Endothelial cell of umbilical vein (primary cell): ENCODE results near the gene DOCK4.

Experiments used
- EZH2 ChIP-seq: IDR thresholded peaks from 2 replicates; pipeline ENCODE4 v1.6.1; 2012; ENCODE audit warnings: borderline replicate concordance, low read depth, mild to moderate bottlenecking, moderate library complexity, low read length, inconsistent platforms; ENCODE audit not compliant: severe bottlenecking
- GATA2 ChIP-seq: IDR thresholded peaks from 2 replicates; pipeline ENCODE4 v1.7.0; 2011; ENCODE audit warnings: low read depth, mild to moderate bottlenecking, moderate library complexity, mixed read lengths, low read length; ENCODE audit not compliant: insufficient read length, insufficient read depth
- JUN ChIP-seq: IDR thresholded peaks from 2 replicates; pipeline ENCODE4 v1.6.1; 2011; ENCODE audit warnings: borderline replicate concordance, low read depth; ENCODE audit not compliant: insufficient read length, insufficient read depth
- MYC ChIP-seq: IDR thresholded peaks from one replicate; pipeline ENCODE4 v1.6.1; 2011; ENCODE audit warnings: mild to moderate bottlenecking, low read depth, low read length
- POLR2A ChIP-seq: IDR thresholded peaks from 2 replicates; pipeline ENCODE4 v1.6.1; 2012; ENCODE audit warnings: low read depth, mild to moderate bottlenecking, control low read depth, low read length
- POLR2AphosphoS5 ChIP-seq: IDR thresholded peaks from 2 replicates; pipeline ENCODE4 v1.6.1; 2012; ENCODE audit warnings: low read depth, mild to moderate bottlenecking, control low read depth, low read length, moderate library complexity; ENCODE audit not compliant: insufficient read depth
- TF ChIP-seq, protein P1 (sequence below), 2 donors: IDR thresholded peaks; 1 replicate in 1 of 2; 2 replicates in 1 of 2; pipeline ENCODE4 v1.5.1; 2011; ENCODE audit warnings: low read length in 2 of 2, mild to moderate bottlenecking in 2 of 2, moderate library complexity in 2 of 2, control low read depth in 1 of 2, inconsistent platforms in 1 of 2, low read depth in 1 of 2; ENCODE audit not compliant: insufficient read depth in 1 of 2; ENCODE audit errors: extremely low read depth in 1 of 2
- TF ChIP-seq, protein P2 (sequence below): IDR thresholded peaks from 2 replicates; pipeline ENCODE4 v1.6.1; 2011; ENCODE audit not compliant: insufficient read depth, insufficient read length

DNA sequence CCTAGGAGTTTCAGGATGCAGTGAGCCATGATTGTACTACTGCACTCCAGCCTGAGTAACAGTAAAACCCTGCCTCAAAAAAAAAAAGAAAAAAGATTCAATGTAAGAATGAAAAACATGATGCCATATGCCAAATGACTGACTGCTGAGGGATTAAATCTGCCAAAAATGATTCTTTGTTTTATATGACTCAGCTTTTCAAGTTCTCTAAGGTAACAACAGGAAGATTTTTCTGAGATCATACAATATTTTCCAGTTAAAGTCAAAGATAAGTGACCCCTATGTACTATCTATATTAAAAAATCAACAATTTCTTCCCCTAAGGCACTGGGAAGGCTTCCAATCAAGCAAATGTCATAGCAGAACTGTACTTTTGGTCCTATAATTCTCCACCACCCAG, 372.7 kb downstream of the DOCK4 start:
- TF ChIP-seq, protein P1, sequence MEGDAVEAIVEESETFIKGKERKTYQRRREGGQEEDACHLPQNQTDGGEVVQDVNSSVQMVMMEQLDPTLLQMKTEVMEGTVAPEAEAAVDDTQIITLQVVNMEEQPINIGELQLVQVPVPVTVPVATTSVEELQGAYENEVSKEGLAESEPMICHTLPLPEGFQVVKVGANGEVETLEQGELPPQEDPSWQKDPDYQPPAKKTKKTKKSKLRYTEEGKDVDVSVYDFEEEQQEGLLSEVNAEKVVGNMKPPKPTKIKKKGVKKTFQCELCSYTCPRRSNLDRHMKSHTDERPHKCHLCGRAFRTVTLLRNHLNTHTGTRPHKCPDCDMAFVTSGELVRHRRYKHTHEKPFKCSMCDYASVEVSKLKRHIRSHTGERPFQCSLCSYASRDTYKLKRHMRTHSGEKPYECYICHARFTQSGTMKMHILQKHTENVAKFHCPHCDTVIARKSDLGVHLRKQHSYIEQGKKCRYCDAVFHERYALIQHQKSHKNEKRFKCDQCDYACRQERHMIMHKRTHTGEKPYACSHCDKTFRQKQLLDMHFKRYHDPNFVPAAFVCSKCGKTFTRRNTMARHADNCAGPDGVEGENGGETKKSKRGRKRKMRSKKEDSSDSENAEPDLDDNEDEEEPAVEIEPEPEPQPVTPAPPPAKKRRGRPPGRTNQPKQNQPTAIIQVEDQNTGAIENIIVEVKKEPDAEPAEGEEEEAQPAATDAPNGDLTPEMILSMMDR (IDR thresholded peaks at IDR 0.05; ENCODE audit: extremely low read depth in 1 of 2, insufficient read depth in 1 of 2, low read depth in 1 of 2, low read length in 2 of 2) = no peak
- no peak for TF ChIP-seq POLR2AphosphoS5
- TF ChIP-seq EZH2 = no peak
- no peak for TF ChIP-seq POLR2A
- TF ChIP-seq, protein P2, sequence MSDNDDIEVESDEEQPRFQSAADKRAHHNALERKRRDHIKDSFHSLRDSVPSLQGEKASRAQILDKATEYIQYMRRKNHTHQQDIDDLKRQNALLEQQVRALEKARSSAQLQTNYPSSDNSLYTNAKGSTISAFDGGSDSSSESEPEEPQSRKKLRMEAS = no peak
- TF ChIP-seq MYC = no peak
- TF ChIP-seq JUN = peak; percentile 51
- peak; percentile 52 for TF ChIP-seq GATA2
